SH-SY5Y (cell line): Measurements from ENCODE around the gene MRPS22.

Experiments used
- GATA2 ChIP-seq: IDR thresholded peaks from 2 replicates; pipeline ENCODE4 v1.6.1; 2011; ENCODE audit warnings: mild to moderate bottlenecking, low read depth, low read length
- GATA3 ChIP-seq: IDR thresholded peaks from 2 replicates; pipeline ENCODE4 v1.6.1; 2011; ENCODE audit warnings: low read depth, mild to moderate bottlenecking, low read length, moderate library complexity

DNA sequence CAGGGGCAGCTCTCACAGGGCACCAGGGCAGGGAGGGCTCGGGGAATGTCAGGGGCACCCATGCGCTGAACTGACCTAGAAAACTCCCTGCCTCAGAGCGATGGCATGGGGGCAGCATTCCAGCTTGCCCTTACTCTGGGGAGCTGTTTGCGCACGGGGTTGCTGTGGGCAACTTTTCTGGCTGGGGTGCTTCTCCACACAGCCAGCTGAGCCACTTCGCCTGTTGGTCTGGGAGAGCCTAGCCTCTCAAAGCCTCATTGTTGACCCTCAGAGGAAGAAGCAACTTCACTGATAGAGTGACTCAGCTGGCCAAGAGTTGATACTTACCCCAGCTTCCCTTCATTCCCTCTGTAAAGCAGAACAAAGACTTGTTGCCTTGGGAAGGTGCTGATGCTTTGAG is 42.6 kb upstream of the MRPS22 start:
- TF ChIP-seq GATA3 = no peak
- TF ChIP-seq GATA2 = no peak
